VCaP (cell line): ENCODE results near the gene EVA1C.

Experiments
- H3K27ac ChIP-seq: fragments of 450-650 bp; 2 replicates; pipeline ENCODE4 v1.5.1; 2017
- TF ChIP-seq, protein P1 (sequence below): fragments of 450-650 bp; conservative IDR thresholded peaks from 2 replicates; pipeline ENCODE4 v1.5.1; 2017; ENCODE audit warnings: mild to moderate bottlenecking, moderate library complexity

EVA1C gene

DNA sequence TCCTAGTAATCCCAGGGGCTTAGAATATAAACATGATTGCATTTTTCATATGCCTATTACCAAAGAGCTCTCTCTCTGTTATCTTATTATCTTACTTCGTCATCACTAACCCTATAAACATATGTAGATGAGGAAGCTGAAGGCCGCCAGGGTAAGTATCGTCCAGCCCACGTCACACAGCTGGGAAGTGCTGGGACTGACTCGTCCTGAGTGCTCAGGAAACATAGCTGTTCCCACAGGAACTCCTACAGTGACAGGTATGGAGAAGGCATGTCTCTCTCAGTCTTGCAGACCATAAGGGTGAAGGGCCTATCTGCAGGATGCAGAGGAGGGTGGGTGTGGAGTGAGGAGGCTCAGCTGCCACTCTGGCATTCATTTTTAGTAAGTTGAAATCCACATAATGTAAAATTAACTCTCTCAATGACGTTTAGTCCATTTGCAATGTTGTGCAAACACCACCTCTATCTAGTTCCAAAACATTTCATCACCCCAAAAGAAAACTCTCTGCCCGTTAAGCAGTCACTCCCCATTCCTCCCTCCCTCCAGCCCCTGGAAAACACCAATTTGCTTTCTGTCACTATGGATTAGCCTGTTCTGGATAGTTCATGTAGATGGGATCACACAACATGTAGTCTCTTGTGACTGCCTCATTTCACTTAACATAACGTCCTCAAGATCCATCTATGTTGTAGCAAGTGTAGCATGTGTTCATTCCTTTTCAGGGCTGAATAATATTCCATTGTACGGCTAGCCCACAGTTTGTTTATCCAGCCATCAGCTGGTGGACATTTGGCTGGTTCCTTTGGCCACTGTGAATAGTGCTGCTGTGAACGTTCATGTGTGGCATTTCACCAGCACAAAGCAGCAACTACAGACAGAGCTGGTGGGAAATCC, 104.5 kb downstream of the EVA1C start:
- TF ChIP-seq, protein P1, sequence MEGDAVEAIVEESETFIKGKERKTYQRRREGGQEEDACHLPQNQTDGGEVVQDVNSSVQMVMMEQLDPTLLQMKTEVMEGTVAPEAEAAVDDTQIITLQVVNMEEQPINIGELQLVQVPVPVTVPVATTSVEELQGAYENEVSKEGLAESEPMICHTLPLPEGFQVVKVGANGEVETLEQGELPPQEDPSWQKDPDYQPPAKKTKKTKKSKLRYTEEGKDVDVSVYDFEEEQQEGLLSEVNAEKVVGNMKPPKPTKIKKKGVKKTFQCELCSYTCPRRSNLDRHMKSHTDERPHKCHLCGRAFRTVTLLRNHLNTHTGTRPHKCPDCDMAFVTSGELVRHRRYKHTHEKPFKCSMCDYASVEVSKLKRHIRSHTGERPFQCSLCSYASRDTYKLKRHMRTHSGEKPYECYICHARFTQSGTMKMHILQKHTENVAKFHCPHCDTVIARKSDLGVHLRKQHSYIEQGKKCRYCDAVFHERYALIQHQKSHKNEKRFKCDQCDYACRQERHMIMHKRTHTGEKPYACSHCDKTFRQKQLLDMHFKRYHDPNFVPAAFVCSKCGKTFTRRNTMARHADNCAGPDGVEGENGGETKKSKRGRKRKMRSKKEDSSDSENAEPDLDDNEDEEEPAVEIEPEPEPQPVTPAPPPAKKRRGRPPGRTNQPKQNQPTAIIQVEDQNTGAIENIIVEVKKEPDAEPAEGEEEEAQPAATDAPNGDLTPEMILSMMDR = no peak
- no peak overlapping the region for H3K27ac ChIP-seq

DNA sequence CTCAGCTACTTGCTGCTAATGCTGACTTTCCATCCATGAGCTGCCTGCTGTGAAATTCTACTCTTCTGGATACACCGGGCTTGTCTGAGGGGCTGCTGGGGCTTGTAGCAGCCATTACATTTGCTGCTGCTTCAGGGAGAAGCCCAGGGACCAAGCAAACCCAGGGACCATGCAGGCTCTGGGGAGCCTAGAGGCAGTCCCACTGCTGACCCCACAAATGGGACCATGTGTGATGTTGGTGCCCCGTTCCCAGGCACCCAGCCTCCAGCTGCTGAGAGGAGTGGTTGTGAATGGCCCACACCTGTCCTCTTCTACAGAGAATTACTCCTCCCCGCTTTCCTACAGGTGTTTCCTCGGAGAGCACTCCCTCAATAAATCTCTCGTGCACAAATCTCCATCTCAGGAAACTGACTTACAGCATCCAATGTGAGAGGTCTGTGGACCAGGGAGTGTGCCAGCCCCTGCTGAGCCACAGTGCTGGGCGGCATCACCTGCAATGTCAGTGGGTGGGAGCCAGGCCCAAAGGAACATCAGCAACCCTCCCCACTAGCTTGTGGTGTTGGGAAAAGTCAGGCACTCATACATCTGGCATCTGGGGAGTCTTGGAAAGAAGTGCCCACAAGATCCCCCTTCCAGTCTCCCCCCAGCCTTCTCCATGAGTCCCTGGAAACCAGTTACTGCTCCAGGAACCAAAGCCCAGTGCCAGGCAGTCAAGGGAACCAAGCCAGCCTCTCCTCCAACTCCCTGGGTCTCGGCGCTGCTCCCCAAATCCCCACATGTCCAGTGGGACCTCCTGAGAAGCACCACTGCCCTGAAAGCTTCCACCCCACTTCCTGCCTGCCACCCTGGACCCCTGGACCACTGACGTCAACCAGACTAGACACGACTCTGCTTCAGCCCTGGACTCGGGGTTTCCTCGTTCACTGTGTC, 107.7 kb downstream of the EVA1C start:
- TF ChIP-seq, protein P1 = no peak
- H3K27ac ChIP-seq = no peak overlapping the region

DNA sequence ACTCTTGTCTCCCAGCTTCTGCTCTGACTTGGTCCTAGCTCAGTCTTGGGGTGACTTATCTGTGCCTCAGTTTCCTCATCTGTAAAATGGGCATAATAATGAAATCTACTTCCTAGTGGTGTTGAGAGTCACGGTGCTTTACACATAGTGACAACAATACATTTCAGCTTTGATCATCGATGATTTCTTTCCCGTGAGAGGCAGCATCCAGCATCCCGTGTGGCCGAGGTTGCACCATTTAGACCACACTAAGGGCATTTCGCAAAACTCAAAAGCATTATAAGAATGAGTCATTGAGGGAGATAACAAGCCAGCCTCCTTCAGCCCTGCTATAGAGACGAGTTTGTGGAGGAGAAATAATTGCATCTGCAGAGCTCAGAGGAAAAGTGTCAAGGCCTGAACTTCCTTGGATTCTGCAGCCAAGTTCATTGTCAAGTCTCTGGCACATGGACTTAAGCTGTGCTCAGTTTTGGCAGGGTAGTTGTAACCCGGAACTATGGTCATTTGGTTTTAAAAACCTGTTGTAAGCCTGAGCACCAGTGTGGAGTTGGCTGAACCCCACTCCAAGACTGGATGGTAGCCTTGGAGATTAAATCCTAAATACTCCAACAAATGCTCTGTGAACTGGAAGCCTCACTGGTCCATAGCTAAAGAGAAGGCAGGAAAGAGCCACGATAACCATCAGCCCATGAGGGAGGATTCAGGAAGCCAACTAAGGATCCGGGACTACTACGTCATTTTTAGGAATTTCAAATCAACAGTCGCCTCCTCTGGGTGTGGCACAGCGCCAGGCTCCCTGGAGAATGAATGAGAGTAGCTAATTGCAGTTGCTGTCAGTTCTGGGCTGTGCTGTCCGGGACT, 108.6 kb downstream of the EVA1C start:
- TF ChIP-seq, protein P1 = no peak

DNA sequence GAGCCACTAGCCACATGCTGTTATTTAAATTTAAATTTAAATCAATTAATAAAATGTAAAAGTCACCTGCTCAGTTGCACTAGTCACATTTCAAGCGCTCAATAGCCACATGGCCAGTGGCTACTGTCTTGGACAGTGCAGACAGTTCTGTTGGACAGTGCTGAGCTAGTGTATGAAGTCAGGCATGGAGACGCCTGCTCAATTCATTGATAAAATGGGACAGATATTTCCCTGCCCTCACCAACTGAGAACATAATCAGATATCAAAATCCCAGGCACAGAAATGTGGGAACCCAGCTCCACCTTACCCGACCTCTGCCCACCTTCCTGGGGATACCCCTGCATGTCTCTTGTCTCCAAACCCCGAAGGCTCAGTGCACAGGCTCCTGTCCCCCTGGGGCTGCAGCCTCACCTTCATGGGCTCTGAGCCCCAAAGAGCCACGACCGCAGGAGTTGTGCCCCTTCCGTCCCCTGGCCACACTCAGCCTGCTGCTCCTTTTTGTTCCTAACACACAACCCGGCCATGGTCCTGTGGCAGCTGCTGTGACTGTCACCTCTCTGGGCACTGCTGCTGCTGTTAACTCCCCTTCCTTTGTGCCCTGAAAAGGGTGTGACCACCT, 109.3 kb downstream of the EVA1C start:
- TF ChIP-seq, protein P1 = no peak
- peak overlapping the region; percentile 33 for H3K27ac ChIP-seq

More for the DNA sequence above, 108.6 kb downstream of the EVA1C start:
- H3K27ac ChIP-seq = peak overlapping the region; percentile 33

DNA sequence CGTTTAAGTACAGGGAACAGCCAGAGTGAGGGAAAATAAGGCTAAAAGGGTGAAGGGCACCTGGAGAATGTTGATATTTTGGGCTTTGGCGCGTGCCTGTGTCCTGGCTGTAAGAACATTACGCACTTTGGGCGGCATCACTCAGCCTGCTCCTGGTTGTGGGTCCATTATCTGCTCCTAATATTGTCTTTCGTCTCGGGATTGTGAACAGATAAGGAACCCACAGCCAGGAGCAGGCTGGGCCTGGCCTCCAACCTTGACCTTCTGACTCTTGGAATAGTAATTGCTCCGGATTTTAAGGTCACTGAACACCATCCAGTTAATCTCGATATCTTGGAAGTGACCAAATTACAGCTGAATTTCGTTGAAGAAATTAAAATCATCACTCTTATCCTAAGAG, 111.0 kb downstream of the EVA1C start:
- no peak overlapping the region for H3K27ac ChIP-seq
- TF ChIP-seq, protein P1 = no peak

DNA sequence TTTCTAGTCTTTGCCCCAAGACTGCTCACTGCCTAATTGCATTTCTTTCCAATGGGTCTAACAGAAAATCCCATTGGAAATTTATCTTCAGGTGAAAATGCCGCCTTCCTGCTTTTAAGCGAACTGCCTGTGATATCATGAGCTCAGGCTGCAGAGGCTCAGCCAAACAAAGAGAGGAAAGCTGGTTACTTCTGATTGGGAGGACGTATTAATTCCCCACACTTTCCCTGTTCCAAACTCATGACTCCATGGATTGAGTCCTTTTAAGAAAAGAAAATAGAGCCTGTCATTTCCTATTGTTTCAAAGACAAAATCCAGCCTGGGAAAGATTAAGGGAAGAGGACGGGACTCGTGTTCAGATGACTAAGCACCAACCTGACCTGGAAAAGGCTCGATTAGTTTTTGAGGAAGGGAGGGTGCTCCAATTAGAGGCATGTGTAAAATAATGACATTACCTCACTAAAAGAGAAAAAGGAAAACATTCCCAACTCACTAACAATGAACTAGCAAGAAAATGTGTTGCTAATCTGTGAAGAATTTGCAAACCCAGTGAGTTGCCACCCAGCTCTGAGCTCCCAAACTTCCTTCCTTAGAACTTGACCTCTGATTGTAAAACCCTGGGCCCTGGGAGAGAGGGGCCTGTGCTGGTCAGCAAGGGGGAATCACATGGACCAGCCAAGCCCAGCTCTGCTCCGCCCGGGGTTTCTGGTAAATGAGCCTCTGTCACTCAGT, 111.6 kb downstream of the EVA1C start:
- TF ChIP-seq, protein P1 = no peak
- H3K27ac ChIP-seq = no peak overlapping the region
